ENCODE measurements around the gene TECTB.
A peak's percentile ranks its signal among the peaks of the same experiment; 100 is the strongest.
"Not testable (repeated sequence)": the region's sequence is repeated elsewhere in the genome, so short reads cannot be mapped to it uniquely, and the experiment has no call there.

TECTB gene

GRCh38 chr10:112251238-112251637, 32.0 kb upstream of the TECTB start:
- H3K4me1 Mint-ChIP-seq; ATAC-seq (replicated peaks); H3K27me3 Mint-ChIP-seq; H3K4me3 Mint-ChIP-seq; H3K27ac Mint-ChIP-seq; DNase-seq; H3K36me3 Mint-ChIP-seq: not testable (repeated sequence)
- peaks cover 11 to 12% of the 10 kb centered on the region in 2 donors for H3K9me3 Mint-ChIP-seq

DNA sequence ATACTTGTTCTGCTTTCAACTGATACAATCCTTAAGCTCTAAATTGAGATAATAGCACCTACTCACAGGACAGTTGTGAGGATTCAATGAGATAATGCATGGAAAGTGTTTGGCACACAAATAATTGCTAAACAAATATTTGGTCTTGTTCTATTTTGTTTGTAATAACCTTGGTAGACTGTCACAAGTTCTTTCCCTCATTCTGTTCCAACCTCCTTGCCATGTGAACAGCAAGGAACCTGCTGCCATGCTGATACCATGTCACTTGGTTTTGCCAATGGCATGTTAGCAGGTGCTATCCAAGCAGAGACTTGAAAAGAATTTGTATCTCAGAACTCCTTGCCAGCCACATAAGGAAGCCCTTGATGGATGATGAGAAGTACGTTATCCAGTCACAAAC, 24.8 kb upstream of the TECTB start:
- peaks cover 4 to 6% of the 10 kb centered on the region in 2 donors for H3K27me3 Mint-ChIP-seq

DNA sequence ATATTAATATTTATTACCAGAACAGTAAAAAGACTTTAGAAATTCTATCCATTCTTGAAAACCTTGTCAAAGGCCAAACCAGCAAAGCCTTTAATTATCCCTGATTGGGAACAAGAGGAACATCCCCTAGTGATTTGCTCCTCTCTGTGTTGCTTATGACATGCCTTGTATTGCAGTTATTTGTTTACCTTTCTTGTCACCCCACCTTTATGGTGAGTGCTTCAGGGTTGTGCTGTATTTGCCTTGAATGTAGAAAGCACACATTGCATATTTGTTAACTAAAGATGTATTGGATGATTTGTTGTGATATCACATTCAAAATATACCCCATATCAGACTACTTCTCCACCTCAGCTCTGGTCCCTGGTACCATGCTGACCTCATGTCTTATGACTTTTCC, 23.5 kb upstream of the TECTB start:
- no peaks in the 10 kb centered on the region for H3K4me1 Mint-ChIP-seq
- no peak overlapping the region for H3K27ac Mint-ChIP-seq
- no peaks in the 10 kb centered on the region for H3K36me3 Mint-ChIP-seq
- ATAC-seq (replicated peaks), result no peak
- H3K9me3 Mint-ChIP-seq, result no peaks in the 10 kb centered on the region
- H3K27me3 Mint-ChIP-seq, result peaks cover 4 to 6% of the 10 kb centered on the region in 2 donors
- H3K4me3 Mint-ChIP-seq, result no peak overlapping the region
- DNase-seq, result no peak

More for the DNA sequence above, 24.8 kb upstream of the TECTB start:
- Mint-ChIP-seq H3K4me1 (no peaks in the 10 kb centered on the region), H3K36me3 (no peaks in the 10 kb centered on the region), H3K27ac (no peak overlapping the region), H3K9me3 (no peaks in the 10 kb centered on the region), H3K4me3 (no peak overlapping the region)
- no peak for ATAC-seq (replicated peaks)
- DNase-seq, result no peak

- DNase-seq (no peak), ATAC-seq (replicated peaks) (no peak)
- Mint-ChIP-seq H3K27ac (no peak overlapping the region), H3K9me3 (no peaks in the 10 kb centered on the region), H3K4me3 (no peak overlapping the region), H3K27me3 (peaks cover 4 to 6% of the 10 kb centered on the region in 2 donors), H3K36me3 (no peaks in the 10 kb centered on the region), H3K4me1 (no peaks in the 10 kb centered on the region)
Observed at GRCh38 chr10:112260831-112261230, 22.4 kb upstream of the TECTB start.

GRCh38 chr10:112261281-112261822, 21.8 kb upstream of the TECTB start:
- Mint-ChIP-seq H3K36me3 (no peaks in the 10 kb centered on the region), H3K27me3 (peaks cover 4 to 6% of the 10 kb centered on the region in 2 donors), H3K4me1 (no peaks in the 10 kb centered on the region), H3K4me3 (no peak overlapping the region), H3K27ac (no peak overlapping the region), H3K9me3 (no peaks in the 10 kb centered on the region)
- ATAC-seq (replicated peaks), result no peak
- no peak for DNase-seq

GRCh38 chr10:112262546-112262945, 20.7 kb upstream of the TECTB start:
- no peaks in the 10 kb centered on the region for H3K36me3 Mint-ChIP-seq
- no peaks in the 10 kb centered on the region for H3K4me1 Mint-ChIP-seq
- H3K27ac Mint-ChIP-seq, result no peak overlapping the region
- H3K27me3 Mint-ChIP-seq, result peaks cover 4 to 6% of the 10 kb centered on the region in 2 donors
- peaks cover 0 to 2% of the 10 kb centered on the region in 2 donors for H3K9me3 Mint-ChIP-seq
- no peak for DNase-seq
- ATAC-seq (replicated peaks), result no peak
- no peak overlapping the region for H3K4me3 Mint-ChIP-seq

DNA sequence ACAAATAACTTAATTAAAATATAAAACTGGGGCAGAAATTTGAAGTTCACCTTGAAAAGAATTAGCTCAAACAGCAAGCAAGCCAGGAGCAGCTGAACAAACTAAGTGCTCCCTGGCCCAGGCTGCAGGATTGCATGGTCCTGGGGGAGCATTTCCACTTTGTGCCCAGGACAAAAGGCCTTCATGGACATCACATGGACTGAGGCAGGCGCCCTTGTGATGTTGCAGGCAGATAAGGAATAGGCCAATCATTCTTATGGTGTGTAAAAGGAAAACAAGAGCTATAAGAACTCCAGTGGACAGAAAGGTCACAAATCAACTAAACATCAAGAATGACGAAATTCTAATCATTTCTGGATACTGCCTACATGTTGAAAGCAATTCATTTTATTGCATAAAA, 17.5 kb upstream of the TECTB start:
- DNase-seq (no peak), ATAC-seq (replicated peaks) (no peak)
- Mint-ChIP-seq H3K27me3 (peaks cover 0 to 8% of the 10 kb centered on the region in 2 donors), H3K4me3 (no peak overlapping the region), H3K9me3 (peaks cover 0 to 2% of the 10 kb centered on the region in 2 donors), H3K36me3 (no peaks in the 10 kb centered on the region), H3K27ac (no peak overlapping the region), H3K4me1 (peaks cover 0 to 2% of the 10 kb centered on the region in 2 donors)

GRCh38 chr10:112269266-112269665, 13.9 kb upstream of the TECTB start:
- Mint-ChIP-seq H3K4me3 (no peak overlapping the region), H3K9me3 (peaks cover 0 to 2% of the 10 kb centered on the region in 2 donors), H3K27ac (peak overlapping the region; percentile 4), H3K4me1 (peaks cover 0 to 2% of the 10 kb centered on the region in 2 donors), H3K27me3 (peaks cover 0 to 8% of the 10 kb centered on the region in 2 donors), H3K36me3 (no peaks in the 10 kb centered on the region)
- ATAC-seq (replicated peaks) (peak in 1 of 2 donors; percentile 70), DNase-seq (no peak)

GRCh38 chr10:112271982-112272381, 11.2 kb upstream of the TECTB start:
- H3K4me3 Mint-ChIP-seq, result no peak overlapping the region
- ATAC-seq (replicated peaks), result no peak
- H3K27ac Mint-ChIP-seq, result no peak overlapping the region
- H3K36me3 Mint-ChIP-seq, result no peaks in the 10 kb centered on the region
- peaks cover 0 to 2% of the 10 kb centered on the region in 2 donors for H3K4me1 Mint-ChIP-seq
- H3K9me3 Mint-ChIP-seq, result peaks cover 0 to 2% of the 10 kb centered on the region in 2 donors
- peaks cover 0 to 8% of the 10 kb centered on the region in 2 donors for H3K27me3 Mint-ChIP-seq
- DNase-seq, result no peak

GRCh38 chr10:112274831-112275230, 8.4 kb upstream of the TECTB start:
- no peaks in the 10 kb centered on the region for H3K36me3 Mint-ChIP-seq
- peaks cover 6% of the 10 kb centered on the region in 2 donors for H3K27me3 Mint-ChIP-seq
- peaks cover 5% of the 10 kb centered on the region in 2 donors for H3K4me1 Mint-ChIP-seq
- DNase-seq (no peak), ATAC-seq (replicated peaks) (no peak)
- no peaks in the 10 kb centered on the region for H3K9me3 Mint-ChIP-seq
- H3K27ac Mint-ChIP-seq, result no peak overlapping the region
- no peak overlapping the region for H3K4me3 Mint-ChIP-seq

- Mint-ChIP-seq H3K4me1 (peaks cover 5% of the 10 kb centered on the region in 2 donors), H3K27me3 (peaks cover 7 to 8% of the 10 kb centered on the region in 2 donors), H3K4me3 (no peak overlapping the region), H3K27ac (no peak overlapping the region), H3K36me3 (no peaks in the 10 kb centered on the region), H3K9me3 (no peaks in the 10 kb centered on the region)
- no peak for ATAC-seq (replicated peaks)
- DNase-seq, result no peak
Observed at GRCh38 chr10:112275512-112276245, 7.5 kb upstream of the TECTB start.

DNA sequence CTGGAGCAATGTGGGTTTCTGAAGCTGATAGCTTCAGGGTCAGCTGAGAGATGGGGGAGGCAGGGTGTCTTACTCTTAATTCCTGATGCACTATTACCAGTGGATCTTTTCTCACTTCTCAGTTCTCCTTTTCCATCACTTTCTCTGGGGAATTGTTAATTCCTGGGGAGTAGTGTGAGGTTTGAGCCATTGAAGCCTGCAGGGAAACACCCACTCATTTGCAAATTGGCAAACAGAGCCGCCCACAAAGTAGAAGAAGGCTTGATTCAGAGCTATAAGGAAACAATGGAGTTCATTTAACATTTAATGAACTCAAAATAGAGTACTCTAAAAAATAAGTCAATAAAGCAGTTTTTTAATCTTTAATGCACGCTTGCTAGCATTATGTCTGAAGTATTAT, 4.3 kb upstream of the TECTB start:
- no peak for DNase-seq
- H3K27ac Mint-ChIP-seq, result no peak overlapping the region
- H3K27me3 Mint-ChIP-seq, result peaks cover 13% of the 10 kb centered on the region in 2 donors
- no peak overlapping the region for H3K4me3 Mint-ChIP-seq
- peak in 1 of 2 donors; percentile 14 for ATAC-seq (replicated peaks)
- H3K9me3 Mint-ChIP-seq, result no peaks in the 10 kb centered on the region
- no peaks in the 10 kb centered on the region for H3K36me3 Mint-ChIP-seq
- H3K4me1 Mint-ChIP-seq, result peaks cover 5% of the 10 kb centered on the region in 2 donors

- H3K27me3 Mint-ChIP-seq, result peaks cover 13% of the 10 kb centered on the region in 2 donors
- ATAC-seq (replicated peaks), result no peak
- no peak for DNase-seq
- no peak overlapping the region for H3K27ac Mint-ChIP-seq
- no peaks in the 10 kb centered on the region for H3K36me3 Mint-ChIP-seq
- H3K9me3 Mint-ChIP-seq, result no peaks in the 10 kb centered on the region
- peaks cover 5% of the 10 kb centered on the region in 2 donors for H3K4me1 Mint-ChIP-seq
- H3K4me3 Mint-ChIP-seq, result no peak overlapping the region
Observed at GRCh38 chr10:112279433-112279832, 3.8 kb upstream of the TECTB start.

DNA sequence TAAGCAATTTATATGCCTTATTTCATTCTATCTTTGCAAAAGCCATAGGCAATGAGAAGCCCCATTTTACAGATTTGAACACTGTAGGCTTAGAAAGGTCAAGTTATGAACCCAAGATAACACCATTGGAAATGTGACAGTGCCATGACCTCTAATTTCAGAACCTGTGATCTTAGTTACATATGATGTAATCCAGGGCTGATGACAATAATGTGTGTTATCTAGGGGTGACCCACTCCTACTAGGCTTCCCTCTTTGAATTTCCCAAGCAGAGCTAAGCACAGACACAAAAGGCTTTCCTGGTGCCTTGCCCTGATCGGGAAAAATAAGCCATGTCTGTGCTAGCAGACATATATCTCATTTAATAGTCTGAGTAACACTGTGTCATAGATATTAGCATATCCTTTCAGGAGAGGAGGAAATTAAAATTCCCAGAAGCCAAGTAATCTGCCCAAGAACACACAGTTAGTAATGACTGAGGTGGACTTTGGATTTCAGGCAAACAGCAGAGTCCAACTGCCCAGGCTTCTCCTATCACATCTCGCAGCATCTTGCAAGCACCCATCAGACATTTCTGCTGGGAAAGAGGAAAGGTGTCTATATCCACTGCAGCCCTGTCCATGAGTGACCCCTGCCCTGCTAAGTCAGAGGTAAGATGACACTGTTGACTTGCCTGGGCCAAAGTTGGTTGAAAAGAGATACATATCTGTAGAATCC, 2.8 kb upstream of the TECTB start:
- H3K4me1 Mint-ChIP-seq, result peaks cover 5% of the 10 kb centered on the region in 2 donors
- H3K9me3 Mint-ChIP-seq, result no peaks in the 10 kb centered on the region
- ATAC-seq (replicated peaks) (no peak), DNase-seq (no peak)
- H3K27me3 Mint-ChIP-seq, result peaks cover 21 to 22% of the 10 kb centered on the region in 2 donors
- no peak overlapping the region for H3K4me3 Mint-ChIP-seq
- no peaks in the 10 kb centered on the region for H3K36me3 Mint-ChIP-seq
- H3K27ac Mint-ChIP-seq, result no peak overlapping the region

DNA sequence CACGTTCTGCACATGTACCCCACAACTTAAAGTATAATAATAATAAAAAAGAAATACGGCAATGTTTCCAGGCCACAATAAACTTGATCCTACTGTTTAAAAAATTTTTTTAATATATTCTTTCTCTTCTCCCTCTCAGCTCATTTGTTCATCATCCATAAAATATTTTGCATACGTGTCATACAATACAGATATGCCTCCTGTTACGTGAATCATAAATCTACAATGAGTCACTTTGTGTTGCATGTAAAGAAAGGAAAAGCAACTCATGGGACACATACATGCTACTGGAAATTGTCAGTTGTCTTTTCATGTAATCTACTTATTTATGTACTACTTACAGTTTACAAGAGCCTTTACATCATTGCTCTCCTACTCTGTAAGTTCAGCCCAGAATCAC, 1.1 kb upstream of the TECTB start:
- ATAC-seq (replicated peaks), result no peak
- Mint-ChIP-seq H3K27me3 (peaks cover 23 to 26% of the 10 kb centered on the region in 2 donors), H3K9me3 (no peaks in the 10 kb centered on the region), H3K27ac (no peak overlapping the region), H3K36me3 (no peaks in the 10 kb centered on the region), H3K4me1 (peaks cover 5% of the 10 kb centered on the region in 2 donors), H3K4me3 (no peak overlapping the region)
- DNase-seq, result no peak

All from stimulated activated naive B cell treated with anti-CD40 and anti-IgM and Interleukin-4, amounts not matched to agents 10 μg/mL and 1 μg/mL and 100 μg/mL, for 72 hours (primary cell).